ENCODE results near the gene TLR6. TPM values are rescaled to one million over a fixed set of nuclear protein-coding genes. Genes with fewer than 3 reads are reported as not detected.
"Not testable (repeated sequence)": the region's sequence is repeated elsewhere in the genome, so short reads cannot be mapped to it uniquely, and the experiment has no call there.

TLR6 gene
- total RNA-seq, 1 donor from 2014 or later, result 0.48 TPM

DNA sequence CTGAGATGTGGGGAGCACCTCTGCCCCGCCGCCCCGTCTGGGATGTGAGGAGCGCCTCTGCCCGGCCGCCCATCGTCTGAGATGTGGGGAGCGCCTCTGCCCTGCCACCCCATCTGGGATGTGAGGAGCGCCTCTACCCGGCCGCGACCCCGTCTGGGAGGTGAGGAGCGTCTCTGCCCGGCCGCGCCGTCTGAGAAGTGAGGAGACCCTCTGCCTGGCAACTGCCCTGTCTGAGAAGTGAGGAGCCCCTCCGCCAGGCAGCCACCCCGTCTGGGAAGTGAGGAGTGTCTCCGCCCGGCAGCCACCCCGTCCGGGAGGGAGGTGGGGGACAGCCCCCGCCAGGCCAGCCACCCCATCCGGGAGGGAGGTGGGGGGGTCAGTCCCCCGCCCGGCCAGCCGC lies 49.2 kb downstream of the TLR6 start:
- Mint-ChIP-seq H3K4me1 (ENCODE audit: low read depth) (peaks cover 20% of the 10 kb centered on the region), H3K36me3 (ENCODE audit: low read depth) (peaks cover 10% of the 10 kb centered on the region)
- intact Hi-C loops (cut with micrococcal nuclease); H3K9me3 Mint-ChIP-seq; DNase-seq (ENCODE audit: low spot score); H3K4me3 Mint-ChIP-seq (ENCODE audit: low read depth); H3K27ac Mint-ChIP-seq; H3K27me3 Mint-ChIP-seq (ENCODE audit: low read depth): not testable (repeated sequence)

DNA sequence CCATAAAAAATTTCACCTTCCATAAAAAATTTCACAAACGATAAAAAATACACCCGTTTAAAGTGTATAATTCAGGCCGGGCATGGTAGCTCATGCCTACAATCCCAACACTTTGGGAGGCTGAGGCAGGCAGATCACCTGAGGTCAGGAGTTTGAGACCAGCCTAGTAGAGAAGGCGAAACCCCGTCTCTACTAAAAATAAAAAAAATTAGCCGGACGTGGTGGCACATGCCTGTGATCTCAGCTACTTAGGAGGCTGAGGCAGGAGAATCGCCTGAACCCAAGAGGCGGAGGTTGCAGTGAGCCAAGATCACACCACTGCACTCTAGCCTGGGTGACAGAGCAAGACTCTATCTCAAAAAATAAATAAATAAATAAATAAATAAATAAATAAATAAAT lies 50.4 kb downstream of the TLR6 start:
- H3K27me3 Mint-ChIP-seq (ENCODE audit: low read depth); H3K27ac Mint-ChIP-seq; DNase-seq (ENCODE audit: low spot score); intact Hi-C loops (cut with micrococcal nuclease); H3K4me3 Mint-ChIP-seq (ENCODE audit: low read depth): not testable (repeated sequence)
- Mint-ChIP-seq H3K9me3 (peaks cover 20% of the 10 kb centered on the region), H3K4me1 (ENCODE audit: low read depth) (peaks cover 20% of the 10 kb centered on the region), H3K36me3 (ENCODE audit: low read depth) (peaks cover 20% of the 10 kb centered on the region)

DNA sequence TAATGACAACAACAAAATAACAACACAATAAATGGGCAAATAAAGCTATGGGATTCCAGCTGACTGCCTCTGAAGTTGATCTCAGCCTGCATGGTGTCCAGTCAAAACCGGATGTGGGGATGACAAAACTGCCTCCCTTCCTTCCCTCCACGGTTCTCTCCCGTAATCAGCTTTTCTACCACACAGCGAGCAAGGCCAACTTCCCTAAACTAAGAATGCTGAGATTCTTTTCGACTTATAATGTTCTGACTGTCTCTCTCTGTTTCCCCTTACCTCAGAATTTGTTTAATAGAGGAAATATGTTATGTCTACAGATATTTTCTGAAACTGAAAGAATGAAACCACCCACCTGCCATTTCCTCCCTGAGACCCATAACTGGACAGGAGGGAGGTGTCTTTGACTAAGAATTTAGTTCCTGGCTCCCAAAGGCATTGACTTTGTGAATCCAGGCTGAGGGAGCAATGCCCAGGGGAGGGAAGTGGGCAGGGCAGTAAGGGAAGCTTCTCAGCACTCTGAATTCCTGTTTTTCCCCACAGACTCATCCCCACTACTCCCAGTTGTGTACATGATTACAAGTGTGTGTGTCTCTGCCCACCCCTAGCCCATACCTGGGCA lies 51.0 kb downstream of the TLR6 start:
- intact Hi-C loops (cut with micrococcal nuclease), result loop anchor here (2.0 kb wide), 2 partner anchors 47 to 51 kb away; partner anchors contain the start of gene TLR6
- no peak for DNase-seq (ENCODE audit: low spot score)
- H3K9me3 Mint-ChIP-seq, result peaks cover 26% of the 10 kb centered on the region
- H3K4me3 Mint-ChIP-seq (ENCODE audit: low read depth), result peak overlapping the region; percentile 28
- H3K27ac Mint-ChIP-seq, result peak overlapping the region; percentile 67
- peaks cover 20% of the 10 kb centered on the region for H3K4me1 Mint-ChIP-seq (ENCODE audit: low read depth)
- peaks cover 26% of the 10 kb centered on the region for H3K36me3 Mint-ChIP-seq (ENCODE audit: low read depth)
- peaks cover 3% of the 10 kb centered on the region for H3K27me3 Mint-ChIP-seq (ENCODE audit: low read depth)

DNA sequence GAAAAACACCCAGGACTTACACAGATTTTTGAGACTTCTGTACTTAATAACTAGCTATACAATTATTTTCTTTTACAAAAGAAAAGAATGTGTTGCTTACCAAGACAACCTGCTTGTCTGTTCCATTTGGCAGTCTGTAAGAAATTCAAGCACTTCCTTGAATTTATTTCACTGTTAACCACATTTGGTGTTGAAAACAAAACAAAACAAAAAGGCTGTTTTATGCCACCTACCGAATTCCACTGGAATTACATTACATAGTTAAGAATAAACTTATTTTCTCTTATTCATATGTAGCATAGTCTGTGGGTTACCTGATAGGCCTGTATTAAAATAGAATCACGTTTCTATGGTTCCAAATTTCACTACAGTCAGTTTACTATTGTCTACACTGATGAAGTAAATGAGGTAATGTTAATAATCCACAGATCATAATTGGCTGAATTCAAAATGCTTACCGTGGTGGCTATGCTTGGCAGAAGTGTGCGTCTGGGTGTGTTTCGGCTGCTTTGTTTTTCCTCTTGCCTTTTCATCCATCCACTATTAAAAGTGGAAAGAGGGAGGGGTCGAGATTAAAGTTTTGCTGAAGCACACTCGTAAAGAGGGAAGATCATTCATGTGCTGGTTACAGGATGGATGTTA lies 51.8 kb downstream of the TLR6 start, which contains the start of gene TLR1:
Gene TLR1, minus strand, starts transcription at position 138 of the 642 bp plus-strand sequence. CDS start 5,960 bp downstream, outside the sequence.
- H3K4me1 Mint-ChIP-seq (ENCODE audit: low read depth), result peaks cover 20% of the 10 kb centered on the region
- H3K27ac Mint-ChIP-seq, result peak within 1 kb of the TSS; percentile 92
- H3K27me3 Mint-ChIP-seq (ENCODE audit: low read depth), result peaks cover 2% of the 10 kb centered on the region
- intact Hi-C loops (cut with micrococcal nuclease), result loop anchor here (2.0 kb wide), 2 partner anchors 46 to 52 kb away; partner anchors contain the start of gene TLR6
- no peak for DNase-seq (ENCODE audit: low spot score)
- peaks cover 34% of the 10 kb centered on the region for H3K36me3 Mint-ChIP-seq (ENCODE audit: low read depth)
- H3K9me3 Mint-ChIP-seq, result peaks cover 32% of the 10 kb centered on the region
- H3K4me3 Mint-ChIP-seq (ENCODE audit: low read depth), result peak within 1 kb of the TSS; percentile 80

DNA sequence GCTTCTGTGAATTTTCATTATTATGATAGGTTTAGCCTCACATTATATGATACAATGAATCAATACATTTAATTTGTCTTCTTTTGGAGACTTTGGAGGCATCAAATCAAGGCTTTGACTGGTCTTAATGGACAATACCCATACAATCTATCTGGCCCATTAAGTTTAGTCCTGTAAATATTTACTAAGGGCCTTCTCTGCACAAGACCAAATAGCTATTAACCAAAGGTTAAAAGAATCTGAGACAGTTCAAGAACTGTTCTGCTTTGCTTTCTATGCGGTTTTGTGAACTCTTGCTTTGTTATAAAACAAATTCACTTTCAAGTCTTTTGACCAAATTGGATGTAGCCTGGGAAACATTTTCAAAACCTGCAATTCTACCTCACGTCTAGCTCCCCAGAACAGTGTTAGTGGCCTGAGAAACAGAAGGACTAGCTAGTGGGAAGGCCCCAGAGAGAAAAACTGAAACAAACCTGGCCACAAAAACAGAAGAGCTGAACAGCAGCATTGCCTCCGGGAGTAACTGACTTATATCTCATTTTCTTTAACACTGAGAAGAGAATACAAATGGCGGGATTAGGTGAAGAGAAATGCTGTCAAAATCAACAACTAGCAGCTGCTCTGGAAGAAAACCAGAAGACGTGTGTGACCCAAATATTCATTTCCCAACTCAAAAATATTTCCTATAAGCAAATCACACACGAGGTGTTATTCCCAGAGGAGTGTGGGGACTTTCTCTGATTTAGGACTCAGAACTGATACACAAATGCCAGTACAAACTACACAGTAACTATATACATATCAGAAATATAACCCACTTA lies 52.6 kb downstream of the TLR6 start:
- H3K9me3 Mint-ChIP-seq, result peaks cover 35% of the 10 kb centered on the region
- intact Hi-C loops (cut with micrococcal nuclease), result loop anchor here (2.0 kb wide), 2 partner anchors 45 to 53 kb away; partner anchors contain the start of gene TLR6
- H3K27me3 Mint-ChIP-seq (ENCODE audit: low read depth), result peaks cover 1% of the 10 kb centered on the region
- H3K4me3 Mint-ChIP-seq (ENCODE audit: low read depth), result peak overlapping the region; percentile 80
- DNase-seq (ENCODE audit: low spot score), result no peak
- H3K27ac Mint-ChIP-seq, result peak overlapping the region; percentile 92
- peaks cover 40% of the 10 kb centered on the region for H3K36me3 Mint-ChIP-seq (ENCODE audit: low read depth)
- H3K4me1 Mint-ChIP-seq (ENCODE audit: low read depth), result peaks cover 20% of the 10 kb centered on the region

DNA sequence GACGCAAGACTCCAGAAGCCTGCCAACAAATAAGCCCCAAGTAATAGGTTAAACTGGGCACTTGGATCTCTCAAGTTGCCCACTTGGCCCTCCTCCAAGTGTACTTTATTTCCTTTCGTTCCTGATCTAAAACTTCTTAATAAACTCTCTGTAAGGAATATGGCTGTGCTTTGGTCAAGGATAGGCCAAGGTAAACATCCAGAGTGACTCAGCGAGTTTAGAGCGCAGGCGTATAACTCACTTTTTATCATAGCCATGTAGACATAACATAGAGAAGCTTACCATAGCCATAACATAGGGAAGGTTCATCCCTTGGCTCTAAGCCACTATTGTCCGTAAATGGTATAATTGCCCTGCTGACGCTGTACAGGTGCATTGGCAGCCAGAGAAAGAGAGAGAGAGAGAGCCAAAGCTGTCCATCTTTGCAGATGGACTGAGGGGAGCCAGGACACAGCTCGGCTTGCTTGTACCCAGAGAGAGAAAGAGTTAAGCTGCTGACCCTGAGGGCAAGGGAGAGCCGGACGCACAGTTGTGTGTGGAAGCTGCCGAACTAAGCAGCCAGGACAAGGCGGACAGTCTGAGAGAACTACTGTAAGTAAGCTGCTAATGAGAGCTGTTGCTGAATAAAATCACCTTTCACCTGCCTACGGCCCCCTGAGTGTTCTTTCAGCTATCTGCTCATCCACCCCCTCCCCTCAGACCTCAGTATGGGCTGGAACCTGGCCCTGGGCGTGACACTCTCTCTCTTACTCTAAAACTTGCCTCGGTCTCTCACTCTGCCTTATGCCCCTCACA lies 53.9 kb downstream of the TLR6 start:
- peaks cover 42% of the 10 kb centered on the region for H3K36me3 Mint-ChIP-seq (ENCODE audit: low read depth)
- no peak overlapping the region for H3K4me3 Mint-ChIP-seq (ENCODE audit: low read depth)
- intact Hi-C loops (cut with micrococcal nuclease), result no loop called here
- H3K27me3 Mint-ChIP-seq (ENCODE audit: low read depth), result no peaks in the 10 kb centered on the region
- H3K4me1 Mint-ChIP-seq (ENCODE audit: low read depth), result peaks cover 20% of the 10 kb centered on the region
- peaks cover 35% of the 10 kb centered on the region for H3K9me3 Mint-ChIP-seq
- no peak for DNase-seq (ENCODE audit: low spot score)
- no peak overlapping the region for H3K27ac Mint-ChIP-seq

DNA sequence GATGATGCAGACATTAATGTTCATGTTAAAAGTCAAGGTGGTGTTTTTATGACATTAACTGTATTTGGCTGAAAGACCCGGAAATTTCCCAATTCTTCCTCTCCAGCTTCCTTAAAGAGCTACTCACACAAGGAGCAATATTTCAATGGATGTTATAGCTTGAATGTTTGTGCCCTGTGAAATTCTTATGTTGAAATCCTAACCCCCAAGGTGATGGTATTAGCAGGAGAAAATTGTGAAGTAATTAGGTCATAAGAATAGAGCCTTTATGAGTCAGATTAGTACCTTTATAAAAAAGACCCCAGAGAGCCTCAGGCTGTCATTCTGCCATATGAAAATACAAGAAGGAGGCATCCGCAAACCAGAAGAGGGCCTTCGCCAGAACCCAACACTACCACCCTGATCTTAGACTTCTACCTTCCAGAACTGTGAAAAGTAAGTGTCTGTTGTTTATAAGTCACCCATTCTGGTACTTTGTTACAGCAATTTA lies 55.6 kb downstream of the TLR6 start:
- no peak overlapping the region for H3K4me3 Mint-ChIP-seq (ENCODE audit: low read depth)
- peaks cover 47% of the 10 kb centered on the region for H3K36me3 Mint-ChIP-seq (ENCODE audit: low read depth)
- peaks cover 20% of the 10 kb centered on the region for H3K4me1 Mint-ChIP-seq (ENCODE audit: low read depth)
- DNase-seq (ENCODE audit: low spot score), result no peak
- H3K27ac Mint-ChIP-seq, result no peak overlapping the region
- no peaks in the 10 kb centered on the region for H3K27me3 Mint-ChIP-seq (ENCODE audit: low read depth)
- intact Hi-C loops (cut with micrococcal nuclease), result no loop called here
- peaks cover 35% of the 10 kb centered on the region for H3K9me3 Mint-ChIP-seq

DNA sequence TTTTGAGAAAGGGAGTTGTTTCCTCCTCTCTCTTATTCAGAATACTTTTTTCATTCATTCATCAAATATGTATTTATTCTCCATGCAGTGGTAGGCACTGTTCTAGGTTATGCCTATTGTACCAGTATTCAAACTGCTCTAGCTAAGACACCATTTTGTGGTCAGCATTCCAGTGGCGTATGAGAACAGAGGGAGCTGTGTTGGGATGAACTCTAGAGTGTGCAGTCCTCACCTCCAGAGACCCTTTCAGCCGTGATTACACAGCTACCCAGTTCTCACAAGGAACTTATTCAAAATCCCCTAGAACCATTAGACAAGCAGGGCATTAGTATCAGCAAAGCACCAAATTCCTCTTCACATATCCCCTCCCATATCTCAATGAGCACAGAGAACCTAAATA lies 56.3 kb downstream of the TLR6 start:
- no peak for DNase-seq (ENCODE audit: low spot score)

DNA sequence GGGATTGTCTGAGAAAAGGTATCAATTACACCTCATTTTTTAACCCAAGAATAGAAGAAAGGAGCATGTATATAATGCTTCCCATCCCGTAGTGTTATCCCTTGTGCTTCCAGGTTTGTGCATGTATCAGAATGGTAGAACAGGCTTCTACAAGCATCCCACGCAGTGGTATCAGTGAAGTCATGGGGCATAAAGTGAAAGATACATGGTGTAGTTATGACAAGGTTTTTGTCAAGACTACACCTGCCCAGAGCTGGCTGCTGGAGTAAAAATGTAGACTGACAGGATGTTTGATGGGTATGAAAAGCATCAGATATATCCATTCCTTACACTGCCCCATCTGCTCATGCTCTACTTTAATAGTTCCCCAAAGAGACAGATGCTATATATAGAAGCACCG lies 61.5 kb downstream of the TLR6 start:
- peaks cover 16% of the 10 kb centered on the region for H3K36me3 Mint-ChIP-seq (ENCODE audit: low read depth)

More for the DNA sequence above, 56.3 kb downstream of the TLR6 start:
- intact Hi-C loops (cut with micrococcal nuclease), result no loop called here
- peaks cover 14% of the 10 kb centered on the region for H3K4me1 Mint-ChIP-seq (ENCODE audit: low read depth)
- H3K27me3 Mint-ChIP-seq (ENCODE audit: low read depth), result no peaks in the 10 kb centered on the region
- peaks cover 35% of the 10 kb centered on the region for H3K9me3 Mint-ChIP-seq
- peaks cover 47% of the 10 kb centered on the region for H3K36me3 Mint-ChIP-seq (ENCODE audit: low read depth)
- H3K4me3 Mint-ChIP-seq (ENCODE audit: low read depth), result no peak overlapping the region
- H3K27ac Mint-ChIP-seq, result no peak overlapping the region

DNA sequence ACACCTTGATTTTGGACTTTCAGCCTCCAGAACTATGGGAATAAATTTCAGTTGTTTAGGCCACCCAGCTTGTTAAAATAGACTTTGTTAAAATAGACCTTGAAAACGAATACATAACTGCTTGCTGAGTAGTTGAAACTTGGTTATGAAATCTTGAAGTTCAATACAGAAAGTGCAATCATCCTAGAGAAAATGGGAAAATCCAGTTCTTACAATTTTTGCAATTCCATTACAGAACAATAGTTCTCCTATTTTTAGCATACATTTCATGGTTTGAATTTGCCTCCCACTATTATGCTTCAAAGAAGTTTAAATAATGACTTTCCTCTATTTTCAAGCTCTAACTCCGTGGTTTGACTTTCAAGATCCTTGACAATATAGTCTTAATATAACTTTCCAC lies 62.6 kb downstream of the TLR6 start:
- Mint-ChIP-seq H3K4me3 (ENCODE audit: low read depth) (no peak overlapping the region), H3K9me3 (peaks cover 15% of the 10 kb centered on the region), H3K27ac (no peak overlapping the region), H3K27me3 (ENCODE audit: low read depth) (peaks cover 4% of the 10 kb centered on the region), H3K36me3 (ENCODE audit: low read depth) (peaks cover 7% of the 10 kb centered on the region), H3K4me1 (ENCODE audit: low read depth) (peaks cover 9% of the 10 kb centered on the region)
- no peak for DNase-seq (ENCODE audit: low spot score)
- intact Hi-C loops (cut with micrococcal nuclease), result no loop called here

More for the DNA sequence above, 61.5 kb downstream of the TLR6 start:
- Mint-ChIP-seq H3K9me3 (peaks cover 16% of the 10 kb centered on the region), H3K27ac (no peak overlapping the region), H3K4me1 (ENCODE audit: low read depth) (peaks cover 9% of the 10 kb centered on the region), H3K4me3 (ENCODE audit: low read depth) (no peak overlapping the region), H3K27me3 (ENCODE audit: low read depth) (peaks cover 4% of the 10 kb centered on the region)
- no peak for DNase-seq (ENCODE audit: low spot score)
- intact Hi-C loops (cut with micrococcal nuclease), result no loop called here

DNA sequence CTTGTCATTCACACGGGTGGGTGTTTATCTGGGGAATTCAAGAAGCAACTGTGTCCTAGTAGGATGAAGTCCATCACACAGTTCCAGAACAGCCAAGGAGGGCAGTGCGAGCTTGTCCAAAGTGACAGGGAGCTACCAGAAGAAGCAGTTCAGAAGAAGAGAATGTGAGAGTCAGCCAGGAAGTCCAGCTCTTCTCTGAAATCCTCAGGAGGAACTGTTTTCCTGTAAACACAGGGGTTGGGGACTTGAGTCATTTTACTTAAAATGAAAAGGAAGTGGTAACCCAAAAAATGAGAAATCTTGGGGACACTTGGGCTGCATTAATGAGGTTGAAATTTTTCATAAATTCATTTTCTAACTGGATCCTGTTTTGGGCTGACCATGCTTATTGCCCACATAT lies 65.6 kb downstream of the TLR6 start:
- Mint-ChIP-seq H3K27ac (no peak overlapping the region), H3K27me3 (ENCODE audit: low read depth) (peaks cover 4% of the 10 kb centered on the region)

DNA sequence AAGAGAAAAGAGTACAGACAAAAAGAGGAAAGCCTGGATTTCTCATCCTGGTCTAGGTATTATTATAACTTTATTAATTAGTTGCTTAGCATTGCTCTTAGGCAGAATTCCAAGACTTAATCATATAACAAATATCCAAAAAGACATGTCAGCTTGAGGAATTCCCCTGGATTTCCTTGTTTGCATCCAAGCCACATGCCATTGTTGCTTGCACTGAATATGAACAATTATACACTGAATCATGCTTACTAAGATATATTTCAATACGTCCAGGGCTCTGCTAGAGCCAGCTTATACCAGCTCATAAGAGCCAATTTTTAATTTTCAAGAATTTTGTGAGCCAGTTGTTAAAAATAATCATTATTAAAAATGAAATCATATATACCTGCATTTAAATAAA lies 68.3 kb downstream of the TLR6 start:
- H3K27ac Mint-ChIP-seq, result no peak overlapping the region
- H3K27me3 Mint-ChIP-seq (ENCODE audit: low read depth), result peaks cover 5% of the 10 kb centered on the region
- H3K36me3 Mint-ChIP-seq (ENCODE audit: low read depth), result no peaks in the 10 kb centered on the region
- intact Hi-C loops (cut with micrococcal nuclease), result no loop called here
- peaks cover 9% of the 10 kb centered on the region for H3K4me1 Mint-ChIP-seq (ENCODE audit: low read depth)
- no peak overlapping the region for H3K4me3 Mint-ChIP-seq (ENCODE audit: low read depth)
- peaks cover 8% of the 10 kb centered on the region for H3K9me3 Mint-ChIP-seq
- no peak for DNase-seq (ENCODE audit: low spot score)

More for the DNA sequence above, 65.6 kb downstream of the TLR6 start:
- no peak for DNase-seq (ENCODE audit: low spot score)
- intact Hi-C loops (cut with micrococcal nuclease), result no loop called here
- Mint-ChIP-seq H3K36me3 (ENCODE audit: low read depth) (no peaks in the 10 kb centered on the region), H3K9me3 (peaks cover 15% of the 10 kb centered on the region), H3K4me1 (ENCODE audit: low read depth) (peaks cover 9% of the 10 kb centered on the region), H3K4me3 (ENCODE audit: low read depth) (no peak overlapping the region)

All from activated T-helper 2 cell treated with anti-CD3 and anti-CD28 coated beads, Interferon-gamma antibody, Interleukin-2, Interleukin-4, amounts not matched to agents 10 μg/mL and 5 μg/mL and 100 μg/mL, durations not matched to agents 14 hours and 24 hours and 36 hours (primary cell).